ENCODE results near the gene CIAO2B. TPM values are rescaled to one million over a fixed set of nuclear protein-coding genes. Genes with fewer than 3 reads are reported as not detected.
"Not testable (repeated sequence)": the region's sequence is repeated elsewhere in the genome, so short reads cannot be mapped to it uniquely, and the experiment has no call there.

CIAO2B gene
- total RNA-seq, 5 donors from 2014 or later (not counting 1 experiment from before 2014, with no cell fraction given) = 55.3 to 66.8 (median 62.4) TPM

DNA sequence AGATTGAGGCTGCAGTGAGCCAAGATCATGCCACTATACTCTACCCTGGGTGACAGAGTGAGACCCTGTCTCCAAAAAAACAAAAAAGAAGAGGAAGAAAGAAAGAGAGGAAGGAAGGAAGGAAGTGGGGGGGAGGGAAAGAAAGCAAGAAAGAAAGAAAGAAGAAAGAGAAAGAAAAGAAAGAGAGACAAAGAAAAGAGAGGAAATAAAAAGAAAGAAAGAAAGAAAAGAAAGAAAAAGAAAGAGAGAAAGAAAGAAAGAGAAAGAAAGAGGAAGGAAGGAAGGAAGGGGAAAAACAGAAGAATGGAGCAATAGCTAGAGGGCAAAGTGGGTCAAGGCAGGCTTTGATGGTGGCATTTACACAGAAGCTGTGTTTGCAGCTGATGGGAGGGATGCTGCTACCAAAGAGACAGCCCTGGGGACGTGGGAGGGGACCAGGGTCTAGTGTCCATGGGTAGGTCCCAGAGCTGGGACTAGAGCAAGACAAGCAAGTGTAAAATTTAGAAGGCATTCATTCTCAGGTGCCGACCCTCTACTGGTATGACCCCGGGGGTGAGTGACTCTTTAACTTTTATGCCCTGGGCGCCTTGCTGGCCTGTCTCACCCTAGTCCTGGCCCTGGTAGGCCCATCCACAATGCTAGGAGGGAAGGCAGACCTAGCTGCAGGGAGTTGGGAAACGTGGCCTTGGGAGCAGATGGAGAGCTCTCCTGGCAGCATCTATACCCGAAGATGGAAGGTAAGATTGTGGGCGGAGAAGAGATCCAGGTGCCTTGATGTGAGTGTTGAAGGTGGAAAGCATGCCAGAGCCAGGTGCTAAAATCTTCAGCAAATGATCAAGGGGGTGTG lies 24.9 kb upstream of the CIAO2B start:
- peaks cover 0 to 17% of the 10 kb centered on the region in 2 experiments for H3K27me3 ChIP-seq (replicated peaks in 1 of 2; ENCODE audit: control insufficient read depth in 2 of 2, extremely low read depth in 1 of 2, insufficient read depth in 2 of 2, low read length in 1 of 2)
- H3K36me3 Mint-ChIP-seq = no peaks in the 10 kb centered on the region
- H3K36me3 ChIP-seq (ENCODE audit: control insufficient read depth in 2 of 2, extremely low read depth in 1 of 2, insufficient read depth in 1 of 2, low read length in 1 of 2) = no peaks in the 10 kb centered on the region
- ChIA-PET POLR2A (interaction anchor here in 1 of 2 donors (0.6 kb wide), 1 partner anchor 324 kb away, joined by 5 read pairs; no protein-coding TSS in a partner anchor), CTCF (interaction anchor here in 1 of 2 donors (0.7 kb wide), 1 partner anchor 349 kb away, joined by 4 read pairs; no protein-coding TSS in a partner anchor)
- peaks cover 10 to 27% (median 17%) of the 10 kb centered on the region in 3 donors for H3K4me1 Mint-ChIP-seq
- no peak overlapping the region for H3K4me3 Mint-ChIP-seq
- DNase-seq = no peak
- H3K27me3 Mint-ChIP-seq = peaks cover under 1% of the 10 kb centered on the region in 2 donors
- H3K4me1 ChIP-seq (ENCODE audit: control insufficient read depth in 1 of 2, extremely low read depth in 1 of 2, insufficient read depth in 2 of 2, low read length in 2 of 2) = peaks cover 0 to 3% of the 10 kb centered on the region in 2 experiments
- H3K4me3 ChIP-seq (ENCODE audit: control insufficient read depth in 1 of 2, extremely low read depth in 1 of 2, low read length in 1 of 2) = no peak overlapping the region
- H3K27ac Mint-ChIP-seq = no peak overlapping the region
- 71% methylated on average over 7 of the region's 7 CpGs for WGBS (ENCODE audit: insufficient coverage)
- no peaks in the 10 kb centered on the region for H3K9me3 Mint-ChIP-seq
- no peak overlapping the region for H3K27ac ChIP-seq (ENCODE audit: low read length)
- ATAC-seq (replicated peaks in 1 of 4) = no peak
- H3K9me3 ChIP-seq = no peaks in the 10 kb centered on the region

DNA sequence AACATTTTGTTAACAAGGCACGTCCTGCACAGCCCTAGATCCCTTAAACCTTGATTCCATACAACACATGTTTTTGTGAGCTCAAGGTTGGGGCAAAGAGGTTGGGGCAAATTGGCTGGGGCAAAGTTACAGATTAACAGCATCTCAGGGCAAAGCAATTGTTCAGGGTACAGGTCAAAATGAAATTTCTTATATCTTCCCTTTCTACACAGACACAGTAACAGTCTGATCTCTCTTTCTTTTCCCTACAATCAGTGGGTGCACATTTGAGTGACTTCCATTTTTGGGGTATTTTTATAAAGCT lies 21.9 kb upstream of the CIAO2B start:
- H3K4me1 ChIP-seq (ENCODE audit: control insufficient read depth in 1 of 2, extremely low read depth in 1 of 2, insufficient read depth in 2 of 2, low read length in 2 of 2); H3K4me3 Mint-ChIP-seq; CTCF ChIA-PET; DNase-seq; ATAC-seq (replicated peaks in 1 of 4); H3K36me3 ChIP-seq (ENCODE audit: control insufficient read depth in 2 of 2, extremely low read depth in 1 of 2, insufficient read depth in 1 of 2, low read length in 1 of 2); H3K4me3 ChIP-seq (ENCODE audit: control insufficient read depth in 1 of 2, extremely low read depth in 1 of 2, low read length in 1 of 2); H3K9me3 ChIP-seq; H3K27ac Mint-ChIP-seq; H3K27ac ChIP-seq (ENCODE audit: low read length); H3K9me3 Mint-ChIP-seq; H3K36me3 Mint-ChIP-seq: not testable (repeated sequence)
- peaks cover 5 to 29% of the 10 kb centered on the region in 2 experiments for H3K27me3 ChIP-seq (replicated peaks in 1 of 2; ENCODE audit: control insufficient read depth in 2 of 2, extremely low read depth in 1 of 2, insufficient read depth in 2 of 2, low read length in 1 of 2)
- Mint-ChIP-seq H3K4me1 (peaks cover 8 to 22% (median 16%) of the 10 kb centered on the region in 3 donors), H3K27me3 (peaks cover 20 to 23% of the 10 kb centered on the region in 2 donors)
- no CpG with 5 or more reads among the region's 1 CpG for WGBS (ENCODE audit: insufficient coverage)
- POLR2A ChIA-PET = interaction anchor here (0.5 to 0.7 kb wide), 2 partner anchors 156 to 628 kb away, joined by 3 to 9 read pairs; no protein-coding TSS in a partner anchor

DNA sequence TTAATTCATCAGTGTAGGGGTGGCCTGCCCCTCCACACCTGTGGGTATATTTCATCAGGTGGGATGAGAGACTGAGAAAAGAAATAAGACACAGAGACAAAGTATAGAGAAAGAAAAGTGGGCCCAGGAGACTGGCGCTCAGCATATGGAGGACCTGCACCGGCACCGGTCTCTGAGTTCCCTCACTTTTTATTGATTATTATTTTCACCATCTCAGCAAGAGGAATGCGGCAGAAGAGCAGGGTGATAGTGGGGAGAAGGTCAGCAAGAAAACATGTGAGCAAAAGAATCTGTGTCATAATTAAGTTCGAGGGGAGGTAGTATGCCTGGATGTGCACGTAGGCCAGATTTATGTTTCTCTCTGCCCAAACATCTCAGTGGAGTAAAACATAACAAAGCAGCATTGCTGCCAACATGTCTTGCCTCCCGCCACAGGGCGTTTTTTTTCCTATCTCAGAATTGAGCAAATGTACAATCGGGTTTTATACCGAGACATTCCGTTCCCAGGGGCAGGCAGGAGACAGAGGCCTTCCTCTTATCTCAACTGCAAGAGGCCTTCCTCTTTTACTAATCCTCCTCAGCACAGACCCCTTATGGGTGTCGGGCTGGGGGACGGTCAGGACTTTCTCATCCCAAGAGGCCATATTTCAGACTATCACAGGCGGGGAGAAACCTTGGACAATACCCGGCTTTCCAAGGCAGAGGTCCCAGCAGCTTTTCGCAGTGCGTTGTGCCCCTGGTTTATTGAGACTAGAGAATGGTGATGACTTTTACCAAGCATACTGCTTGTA lies 21.4 kb upstream of the CIAO2B start:
- 100% methylated on average over 1 of the region's 17 CpGs for WGBS (ENCODE audit: insufficient coverage)
- H3K4me3 ChIP-seq (ENCODE audit: control insufficient read depth in 1 of 2, extremely low read depth in 1 of 2, low read length in 1 of 2); DNase-seq; ATAC-seq (replicated peaks in 1 of 4); H3K9me3 ChIP-seq; H3K4me3 Mint-ChIP-seq; H3K4me1 ChIP-seq (ENCODE audit: control insufficient read depth in 1 of 2, extremely low read depth in 1 of 2, insufficient read depth in 2 of 2, low read length in 2 of 2); H3K27ac ChIP-seq (ENCODE audit: low read length); H3K36me3 ChIP-seq (ENCODE audit: control insufficient read depth in 2 of 2, extremely low read depth in 1 of 2, insufficient read depth in 1 of 2, low read length in 1 of 2); H3K36me3 Mint-ChIP-seq; H3K27ac Mint-ChIP-seq; H3K9me3 Mint-ChIP-seq; CTCF ChIA-PET: not testable (repeated sequence)
- peaks cover 7 to 32% of the 10 kb centered on the region in 2 experiments for H3K27me3 ChIP-seq (replicated peaks in 1 of 2; ENCODE audit: control insufficient read depth in 2 of 2, extremely low read depth in 1 of 2, insufficient read depth in 2 of 2, low read length in 1 of 2)
- Mint-ChIP-seq H3K27me3 (peaks cover 23 to 24% of the 10 kb centered on the region in 2 donors), H3K4me1 (peaks cover 7 to 17% (median 11%) of the 10 kb centered on the region in 3 donors)
- POLR2A ChIA-PET = interaction anchor here in 1 of 2 donors (0.7 kb wide), 1 partner anchor 155 kb away, joined by 3 read pairs; no protein-coding TSS in a partner anchor

DNA sequence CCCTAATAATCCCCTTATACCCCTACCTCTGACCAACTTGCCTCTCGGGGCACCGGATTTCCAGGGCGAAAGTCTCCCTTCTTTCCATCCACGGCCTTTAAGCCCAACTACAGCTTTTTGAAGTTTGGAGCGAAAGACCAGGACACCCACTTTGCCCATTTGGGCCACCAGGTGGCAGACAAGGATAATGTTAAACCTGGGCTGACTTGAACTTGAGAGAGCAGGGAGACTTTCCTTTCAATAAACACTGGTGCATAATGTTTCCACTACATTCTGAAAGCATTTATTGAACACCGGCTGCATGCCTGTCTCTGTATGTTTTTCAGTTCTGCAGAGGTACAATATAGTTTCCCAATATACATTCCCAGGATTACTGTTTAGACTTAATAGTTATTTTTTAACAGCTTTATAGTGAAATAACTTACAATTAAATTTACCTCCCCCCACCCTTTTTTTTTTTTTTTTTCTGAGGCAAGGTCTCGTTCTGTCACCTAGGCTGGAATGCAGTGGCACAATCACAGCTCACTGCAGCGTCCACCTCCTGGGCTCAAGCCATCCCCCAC lies 20.0 kb upstream of the CIAO2B start:
- ChIA-PET CTCF (interaction anchor here in 1 of 2 donors (0.7 to 1.5 kb wide), 7 partner anchors 79 to 233 kb away, joined by 3 to 4 read pairs (median 3); partner anchors contain the start of gene TRADD), POLR2A (interaction anchor here in 1 of 2 donors (0.7 kb wide), 1 partner anchor 185 kb away, joined by 10 read pairs; no protein-coding TSS in a partner anchor)
- Histone ChIP-seq H3K4me1 (ENCODE audit: control insufficient read depth in 1 of 2, extremely low read depth in 1 of 2, insufficient read depth in 2 of 2, low read length in 2 of 2) (peaks cover 0 to 3% of the 10 kb centered on the region in 2 experiments), H3K36me3 (ENCODE audit: control insufficient read depth in 2 of 2, extremely low read depth in 1 of 2, insufficient read depth in 1 of 2, low read length in 1 of 2) (no peaks in the 10 kb centered on the region), H3K27ac (ENCODE audit: low read length) (no peak overlapping the region), H3K4me3 (ENCODE audit: control insufficient read depth in 1 of 2, extremely low read depth in 1 of 2, low read length in 1 of 2) (no peak overlapping the region), H3K9me3 (no peaks in the 10 kb centered on the region), H3K27me3 (replicated peaks in 1 of 2; ENCODE audit: control insufficient read depth in 2 of 2, extremely low read depth in 1 of 2, insufficient read depth in 2 of 2, low read length in 1 of 2) (peaks cover 7 to 37% of the 10 kb centered on the region in 2 experiments)
- Mint-ChIP-seq H3K27me3 (peaks cover 30 to 36% of the 10 kb centered on the region in 2 donors), H3K4me3 (no peak overlapping the region), H3K9me3 (peaks cover 0 to 4% (median 0%) of the 10 kb centered on the region in 3 donors), H3K4me1 (peaks cover 7 to 11% (median 11%) of the 10 kb centered on the region in 3 donors), H3K27ac (peak overlapping the region in 1 of 2 donors; percentile 77), H3K36me3 (peaks cover 6% of the 10 kb centered on the region)
- DNase-seq (peak; percentile 24 to 82 (median 66)), ATAC-seq (replicated peaks in 1 of 4) (peak; percentile 81 to 95 (median 86))
- 0% methylated on average over 4 of the region's 8 CpGs for WGBS (ENCODE audit: insufficient coverage)

DNA sequence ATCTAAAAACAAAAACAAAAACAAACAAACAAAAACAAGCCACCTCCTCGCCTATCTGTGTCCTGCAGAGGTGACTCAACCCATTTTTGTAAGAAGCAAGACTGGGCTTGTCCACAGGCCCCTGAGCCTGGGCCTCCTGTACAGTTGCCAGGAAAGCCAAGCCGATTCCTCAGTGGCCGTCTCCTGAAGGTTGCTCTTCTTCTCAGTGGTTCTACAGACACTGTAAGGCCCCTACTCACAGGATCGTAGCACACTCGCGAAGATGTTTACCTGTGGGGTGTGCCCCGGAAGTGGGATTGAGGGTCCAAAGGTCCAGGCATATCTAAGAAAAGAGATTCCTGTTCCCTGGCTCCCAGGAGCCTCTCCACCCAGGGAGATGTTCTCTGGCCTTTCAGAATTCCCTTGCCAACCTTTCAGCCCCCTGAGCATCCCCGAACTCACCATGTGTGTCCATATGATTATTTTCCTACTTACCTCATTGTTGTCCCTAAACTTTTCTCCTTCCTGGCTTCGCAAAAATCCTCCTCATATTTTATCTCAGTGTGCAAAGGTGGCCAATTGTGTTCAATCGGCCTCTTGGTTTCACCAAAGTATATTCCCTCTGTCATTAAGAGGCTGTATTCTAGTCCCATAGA lies 19.4 kb upstream of the CIAO2B start:
- Mint-ChIP-seq H3K9me3 (peaks cover 0 to 4% (median 0%) of the 10 kb centered on the region in 3 donors), H3K4me1 (peaks cover 7 to 11% (median 11%) of the 10 kb centered on the region in 3 donors), H3K27me3 (peaks cover 31 to 42% of the 10 kb centered on the region in 2 donors), H3K27ac (peak overlapping the region in 1 of 2 donors; percentile 77), H3K36me3 (peaks cover 6% of the 10 kb centered on the region), H3K4me3 (no peak overlapping the region)
- POLR2A ChIA-PET = interaction anchor here in 1 of 2 donors (0.7 kb wide), 1 partner anchor 186 kb away, joined by 10 read pairs; no protein-coding TSS in a partner anchor
- Histone ChIP-seq H3K27me3 (replicated peaks in 1 of 2; ENCODE audit: control insufficient read depth in 2 of 2, extremely low read depth in 1 of 2, insufficient read depth in 2 of 2, low read length in 1 of 2) (peaks cover 7 to 41% of the 10 kb centered on the region in 2 experiments), H3K4me1 (ENCODE audit: control insufficient read depth in 1 of 2, extremely low read depth in 1 of 2, insufficient read depth in 2 of 2, low read length in 2 of 2) (peaks cover 0 to 9% of the 10 kb centered on the region in 2 experiments), H3K9me3 (no peaks in the 10 kb centered on the region), H3K4me3 (ENCODE audit: control insufficient read depth in 1 of 2, extremely low read depth in 1 of 2, low read length in 1 of 2) (no peak overlapping the region), H3K27ac (ENCODE audit: low read length) (no peak overlapping the region), H3K36me3 (ENCODE audit: control insufficient read depth in 2 of 2, extremely low read depth in 1 of 2, insufficient read depth in 1 of 2, low read length in 1 of 2) (no peaks in the 10 kb centered on the region)
- CTCF ChIA-PET = interaction anchor here in 1 of 2 donors (0.6 to 1.5 kb wide), 10 partner anchors 78 to 1190 kb away, joined by 3 to 4 read pairs (median 3); partner anchors contain the start of gene TRADD
- DNase-seq (no peak), ATAC-seq (replicated peaks in 1 of 4) (no peak)
- WGBS (ENCODE audit: insufficient coverage) = 77% methylated on average over 6 of the region's 10 CpGs
